GM23248 (cell line): Measurements from ENCODE around the gene RNF130. TPM values are rescaled to one million over a fixed set of nuclear protein-coding genes. Genes with fewer than 3 reads are reported as not detected.

ENCODE experiments used
- DNase-seq: peaks from one replicate; pipeline ENCODE4 v3.0.0-alpha.2; 2015
- H2AFZ ChIP-seq: fragments of 200-600 bp; sonication (generic); 2 replicates; pipeline ENCODE4 v1.6.1; 2016; ENCODE audit warnings: antibody characterized with exemption
- H3F3A ChIP-seq: fragments of 200-600 bp; sonication (generic); 2 replicates; pipeline ENCODE4 v1.6.1; 2016; ENCODE audit warnings: mild to moderate bottlenecking, antibody characterized with exemption, mixed run types; ENCODE audit not compliant: insufficient read depth
- H3K27ac ChIP-seq: fragments of 200-600 bp; sonication (generic); 2 replicates; pipeline ENCODE4 v1.5.1; 2016; ENCODE audit warnings: mild to moderate bottlenecking
- H3K27me3 ChIP-seq: fragments of 200-600 bp; sonication (generic); replicated peaks from 2 replicates; pipeline ENCODE4 v1.6.1; 2016; ENCODE audit warnings: mild to moderate bottlenecking; ENCODE audit not compliant: insufficient read depth
- H3K36me3 ChIP-seq: fragments of 200-600 bp; sonication (generic); 2 replicates; pipeline ENCODE4 v1.6.1; 2016; ENCODE audit warnings: low read depth, mild to moderate bottlenecking
- H3K4me1 ChIP-seq: fragments of 200-600 bp; sonication (generic); 2 replicates; pipeline ENCODE4 v1.6.1; 2016; ENCODE audit warnings: mild to moderate bottlenecking; ENCODE audit not compliant: insufficient read depth
- H3K4me2 ChIP-seq: fragments of 200-600 bp; sonication (generic); one replicate; pipeline ENCODE4 v1.6.1; 2016; ENCODE audit warnings: mild to moderate bottlenecking; ENCODE audit not compliant: unreplicated experiment
- H3K4me3 ChIP-seq: fragments of 200-600 bp; sonication (generic); 2 replicates; pipeline ENCODE4 v1.5.1; 2016; ENCODE audit warnings: mild to moderate bottlenecking
- H3K79me2 ChIP-seq: fragments of 200-600 bp; sonication (generic); 2 replicates; pipeline ENCODE4 v1.6.1; 2016; ENCODE audit warnings: mild to moderate bottlenecking; ENCODE audit not compliant: insufficient read depth
- H3K9ac ChIP-seq: fragments of 200-600 bp; sonication (generic); 2 replicates; pipeline ENCODE4 v1.6.1; 2016; ENCODE audit warnings: mild to moderate bottlenecking
- H3K9me2 ChIP-seq: fragments of 200-600 bp; sonication (generic); 2 replicates; pipeline ENCODE4 v1.6.1; 2016; ENCODE audit warnings: mixed run types, mild to moderate bottlenecking, moderate library complexity; ENCODE audit not compliant: insufficient read depth
- H3K9me3 ChIP-seq: fragments of 200-600 bp; sonication (generic); one replicate; pipeline ENCODE4 v1.6.1; 2017; ENCODE audit warnings: low read depth
- H4K20me1 ChIP-seq: fragments of 200-600 bp; sonication (generic); 2 replicates; pipeline ENCODE4 v1.6.0; 2016; ENCODE audit not compliant: insufficient read depth
- EZH2 ChIP-seq: fragments of 200-600 bp; sonication (generic); IDR thresholded peaks from 2 replicates; pipeline ENCODE4 v1.6.1; 2018; ENCODE audit warnings: antibody characterized with exemption, mild to moderate bottlenecking; ENCODE audit not compliant: insufficient read depth, poor library complexity, severe bottlenecking
- EZH2phosphoT487 ChIP-seq: fragments of 200-600 bp; sonication (generic); IDR thresholded peaks from 2 replicates; pipeline ENCODE4 v1.6.1; 2018; ENCODE audit warnings: antibody characterized with exemption, moderate library complexity, mild to moderate bottlenecking, low read depth; ENCODE audit not compliant: insufficient read depth
- whole genome bisulfite sequencing, 2 experiments: methylation state at CpG; one replicate each; pipeline ENCODE4 v1.1.6; 2015 to 2017; ENCODE audit warnings: low lambda C conversion rate in 2 of 2, low coverage in 1 of 2; ENCODE audit errors: missing lambda C conversion rate in 2 of 2; 5-methylcytosine and 5-hydroxymethylcytosine counted together
- in situ Hi-C: fragments of 300-500 bp; cut with MboI; formaldehyde crosslinking; loops from 2 replicates; pipeline ENCODE4 v1.15.0; 2020
- polyA plus RNA-seq: library from polyadenylated mRNA; unstranded; fragments of >200 nt; fragmentation: Nextera tagmentation; extraction: Ambion mirVana; gene quantifications from 2 replicates; pipeline ENCODE4 v1.2.1, GENCODE V29; 2016
- total RNA-seq: library from RNA; depleted of rRNA; stranded (reverse); fragments of >200 nt; shearing (Covaris generic); gene quantifications from 2 replicates; pipeline ENCODE4 v1.2.3, GENCODE V29; 2014

The RNF130 gene
- total and polyA plus RNA-seq, 2 experiments from 2014 or later, result 27.3 to 49.8 TPM

GRCh38 chr5:179978792-179979191 is 92.8 kb downstream of the RNF130 start:
- in situ Hi-C loops, result no loop called here
- Histone ChIP-seq H3K4me2 (no peak overlapping the region), H3K9me2 (no peaks in the 10 kb centered on the region), H3K79me2 (no peaks in the 10 kb centered on the region), H4K20me1 (no peaks in the 10 kb centered on the region), H2AFZ (no peak overlapping the region), H3F3A (no peaks in the 10 kb centered on the region), H3K36me3 (no peaks in the 10 kb centered on the region), H3K9me3 (no peaks in the 10 kb centered on the region), H3K4me3 (no peak overlapping the region), H3K27ac (no peak overlapping the region), H3K9ac (no peak overlapping the region), H3K27me3 (no peaks in the 10 kb centered on the region), H3K4me1 (no peaks in the 10 kb centered on the region)
- DNase-seq, result no peak
- TF ChIP-seq EZH2 (no peak), EZH2phosphoT487 (no peak)
- WGBS, 2 experiments, result 60 to 61% methylated on average over 4 of the region's 4 CpGs

GRCh38 chr5:179975713-179976134 is 95.8 kb downstream of the RNF130 start:
- in situ Hi-C loops, result no loop called here

GRCh38 chr5:179974946-179975712 is 96.4 kb downstream of the RNF130 start:
- Histone ChIP-seq H4K20me1 (no peaks in the 10 kb centered on the region), H3K27me3 (no peaks in the 10 kb centered on the region), H3K9me3 (no peaks in the 10 kb centered on the region), H3F3A (no peaks in the 10 kb centered on the region), H3K36me3 (no peaks in the 10 kb centered on the region), H3K27ac (no peak overlapping the region), H3K4me2 (no peak overlapping the region), H2AFZ (no peak overlapping the region), H3K4me3 (no peak overlapping the region), H3K9ac (no peak overlapping the region), H3K9me2 (no peaks in the 10 kb centered on the region), H3K79me2 (no peaks in the 10 kb centered on the region), H3K4me1 (no peaks in the 10 kb centered on the region)
- 86 to 89% methylated on average over 25 of the region's 25 CpGs for WGBS, 2 experiments
- DNase-seq, result peak; percentile 22
- TF ChIP-seq EZH2phosphoT487 (no peak), EZH2 (no peak)
- in situ Hi-C loops, result no loop called here

More at GRCh38 chr5:179975713-179976134, 95.8 kb downstream of the RNF130 start:
- Histone ChIP-seq H3F3A (no peaks in the 10 kb centered on the region), H3K79me2 (no peaks in the 10 kb centered on the region), H3K9me3 (no peaks in the 10 kb centered on the region), H3K27me3 (no peaks in the 10 kb centered on the region), H3K9ac (no peak overlapping the region), H2AFZ (no peak overlapping the region), H3K9me2 (no peaks in the 10 kb centered on the region), H3K4me2 (no peak overlapping the region), H3K27ac (no peak overlapping the region), H4K20me1 (no peaks in the 10 kb centered on the region), H3K4me3 (no peak overlapping the region), H3K4me1 (no peaks in the 10 kb centered on the region), H3K36me3 (no peaks in the 10 kb centered on the region)
- DNase-seq, result no peak
- 90 to 92% methylated on average over 13 of the region's 13 CpGs for WGBS, 2 experiments
- no peak for TF ChIP-seq EZH2phosphoT487
- no peak for TF ChIP-seq EZH2

GRCh38 chr5:179974246-179974945 is 97.2 kb downstream of the RNF130 start:
- H3K4me1 ChIP-seq, result no peaks in the 10 kb centered on the region
- in situ Hi-C loops, result no loop called here
- no peaks in the 10 kb centered on the region for H3K9me3 ChIP-seq
- no peaks in the 10 kb centered on the region for H4K20me1 ChIP-seq
- no peak overlapping the region for H2AFZ ChIP-seq
- no peaks in the 10 kb centered on the region for H3F3A ChIP-seq
- TF ChIP-seq EZH2phosphoT487 (no peak), EZH2 (no peak)
- H3K9me2 ChIP-seq, result no peaks in the 10 kb centered on the region
- H3K9ac ChIP-seq, result no peak overlapping the region
- DNase-seq, result no peak
- H3K4me3 ChIP-seq, result no peak overlapping the region
- no peaks in the 10 kb centered on the region for H3K27me3 ChIP-seq
- no peaks in the 10 kb centered on the region for H3K79me2 ChIP-seq
- H3K27ac ChIP-seq, result no peak overlapping the region
- no peak overlapping the region for H3K4me2 ChIP-seq
- 91 to 93% methylated on average over 30 to 37 of the region's 37 CpGs for WGBS, 2 experiments
- no peaks in the 10 kb centered on the region for H3K36me3 ChIP-seq
